HG03442 (cell line): ENCODE results near the gene REXO4.
"Not testable (repeated sequence)": the region's sequence is repeated elsewhere in the genome, so short reads cannot be mapped to it uniquely, and the experiment has no call there.

ENCODE experiments used
- ATAC-seq: cut with Tn5 transposase; IDR thresholded peaks from one replicate; pipeline ENCODE4 v1.9.1; 2021; ENCODE audit warnings: mild to moderate bottlenecking, moderate library complexity; ENCODE audit not compliant: unreplicated experiment

The REXO4 gene

DNA sequence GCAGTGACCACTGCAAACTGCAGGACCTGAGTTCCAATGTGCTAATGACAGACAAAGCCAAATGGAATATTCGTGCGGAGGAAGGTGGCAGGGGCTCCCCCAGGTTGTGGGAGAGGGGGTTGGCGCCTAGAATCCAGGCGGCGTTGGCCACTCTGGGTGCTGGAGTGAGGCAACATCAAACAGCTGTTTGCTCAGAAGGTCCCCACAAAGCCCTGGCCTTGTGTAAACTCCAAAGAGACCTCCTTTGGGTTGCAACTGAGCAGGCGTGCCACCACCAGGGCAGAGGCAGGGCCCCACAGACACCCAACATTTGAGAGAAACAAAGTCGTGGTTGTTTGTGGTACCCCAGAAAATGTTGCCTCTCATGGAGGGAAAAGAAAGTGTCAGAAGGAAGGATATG lies 27.1 kb downstream of the REXO4 start:
- ATAC-seq, result no peak

DNA sequence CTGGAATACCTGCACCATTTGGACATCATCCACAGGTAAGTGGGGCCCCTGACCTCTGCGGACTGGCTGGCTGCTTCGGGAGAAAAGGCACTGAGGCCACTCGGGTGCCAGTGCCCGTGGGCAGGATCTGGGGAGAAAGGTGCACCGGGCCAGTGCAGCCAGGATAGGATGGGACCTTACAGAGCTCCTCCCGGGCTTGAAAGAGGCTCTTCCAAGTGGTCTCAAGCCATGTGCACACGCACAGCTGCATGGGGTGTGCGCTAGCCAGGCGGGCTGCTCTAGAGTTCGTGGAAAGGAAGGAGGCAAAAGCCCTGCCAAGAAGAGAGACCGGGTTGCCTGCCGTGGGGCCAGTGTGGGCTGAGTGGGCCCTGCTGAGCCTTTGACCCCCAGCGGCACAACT lies 28.2 kb downstream of the REXO4 start:
- ATAC-seq, result no peak

DNA sequence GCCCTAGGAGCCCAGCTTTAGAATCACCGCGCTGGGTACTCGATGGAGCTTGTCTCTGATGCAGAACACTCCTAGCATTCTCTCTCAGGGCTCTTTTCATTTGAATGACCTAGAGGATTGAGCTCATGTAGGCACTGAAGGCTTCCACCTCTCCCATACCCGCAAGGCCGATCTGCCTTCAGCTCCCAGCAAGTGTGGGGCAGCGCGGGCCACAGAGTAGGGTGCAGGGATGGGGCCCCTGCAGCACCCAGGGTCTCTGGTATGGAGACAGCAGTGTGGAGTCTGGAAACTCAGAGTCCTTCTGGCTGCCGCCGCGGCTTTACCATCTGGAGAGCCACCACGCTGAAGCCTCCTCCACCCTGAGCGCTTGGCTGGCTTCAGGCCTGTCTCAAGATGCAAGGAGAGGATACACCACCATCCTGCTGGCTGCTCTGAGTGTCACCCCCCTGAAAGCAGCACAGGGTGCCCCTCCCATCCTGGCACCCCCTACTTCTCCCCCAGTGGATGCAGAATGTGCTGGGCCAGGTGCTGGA lies 28.7 kb downstream of the REXO4 start:
- no peak for ATAC-seq

DNA sequence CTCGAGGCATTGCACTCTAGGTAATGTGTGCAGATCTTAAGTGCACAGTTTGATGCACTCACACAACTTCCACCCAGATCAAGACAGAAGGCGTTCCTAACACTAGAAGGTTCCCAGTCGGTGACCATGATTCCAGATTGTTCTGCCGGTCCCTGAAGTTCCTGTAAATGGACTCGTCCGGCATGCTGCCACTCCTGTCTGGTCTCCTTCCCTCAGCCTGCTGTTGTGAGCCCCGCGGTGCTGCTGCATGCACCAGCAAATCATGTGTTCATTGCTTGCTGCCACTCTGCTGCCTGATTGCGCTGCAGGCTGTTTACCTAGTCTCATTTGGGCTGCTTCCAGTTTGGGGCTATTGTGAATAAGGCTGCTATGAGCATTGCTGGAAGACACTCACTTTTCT lies 30.1 kb downstream of the REXO4 start:
- ATAC-seq, result no peak

DNA sequence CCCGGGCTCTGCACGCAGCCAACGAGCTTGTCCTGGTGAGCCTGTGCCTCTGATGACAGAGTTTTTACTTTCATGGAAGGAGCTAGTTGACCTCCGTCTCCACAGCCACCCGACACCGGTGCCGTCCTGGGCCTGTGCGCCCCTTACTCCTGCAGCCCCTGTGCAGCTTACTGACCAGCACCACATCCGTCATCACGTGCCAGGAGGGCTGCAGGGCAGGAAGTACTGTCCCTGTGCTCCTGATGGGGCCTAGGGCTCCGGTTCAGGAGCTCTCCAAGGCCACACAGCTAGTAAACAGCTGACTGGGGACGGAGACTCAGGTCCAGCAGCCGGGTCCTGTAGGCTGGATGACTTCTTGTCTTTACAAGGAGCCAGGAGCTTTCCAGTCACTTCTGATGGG lies 31.5 kb downstream of the REXO4 start:
- no peak for ATAC-seq

DNA sequence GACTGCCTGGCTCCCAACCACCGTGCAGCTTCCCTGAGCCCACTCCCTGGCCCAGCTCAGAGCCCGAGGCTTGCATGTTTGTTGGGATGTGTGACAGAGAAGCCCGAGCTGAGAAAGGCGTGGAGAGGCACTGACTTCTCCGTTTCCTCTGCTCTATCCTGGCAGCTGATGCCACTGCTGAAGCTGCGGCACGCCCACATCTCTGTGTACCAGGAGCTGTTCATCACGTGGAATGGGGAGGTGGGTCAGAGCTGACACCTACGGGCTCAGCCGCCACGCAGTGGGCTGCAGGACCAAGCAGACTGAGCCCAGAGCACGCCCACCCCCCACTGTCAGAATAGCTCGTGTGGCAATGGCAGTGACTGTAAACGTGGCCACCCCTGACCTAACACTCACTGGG lies 32.4 kb downstream of the REXO4 start:
- no peak for ATAC-seq

DNA sequence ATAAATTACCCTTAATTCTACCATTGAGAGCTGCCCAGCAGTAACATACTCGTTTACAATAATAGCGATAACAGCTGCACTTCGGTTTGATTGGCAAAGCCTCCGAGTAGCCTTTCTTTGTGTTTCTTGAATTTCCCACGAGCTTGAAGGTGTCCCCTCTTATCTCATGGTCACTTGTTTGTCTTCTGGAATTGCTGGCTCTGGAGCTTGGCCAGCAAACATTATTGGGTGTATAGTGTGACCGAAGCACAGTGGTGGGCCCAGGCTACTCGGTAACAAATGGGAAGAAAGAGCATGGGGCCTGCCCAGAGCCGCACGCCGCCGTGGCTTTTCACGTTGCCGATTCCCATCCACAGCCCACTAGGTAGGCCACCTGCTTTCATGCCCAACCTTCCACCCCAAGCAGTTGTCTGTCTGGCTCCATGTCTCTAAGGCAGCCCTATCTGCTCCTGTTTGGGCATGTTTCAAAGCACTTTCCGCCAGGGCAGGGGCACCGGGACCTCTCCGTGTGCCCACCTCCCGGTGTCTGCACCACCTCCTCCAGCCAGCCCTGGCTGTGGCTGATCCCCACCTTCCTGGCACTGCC lies 33.0 kb downstream of the REXO4 start:
- no peak for ATAC-seq

DNA sequence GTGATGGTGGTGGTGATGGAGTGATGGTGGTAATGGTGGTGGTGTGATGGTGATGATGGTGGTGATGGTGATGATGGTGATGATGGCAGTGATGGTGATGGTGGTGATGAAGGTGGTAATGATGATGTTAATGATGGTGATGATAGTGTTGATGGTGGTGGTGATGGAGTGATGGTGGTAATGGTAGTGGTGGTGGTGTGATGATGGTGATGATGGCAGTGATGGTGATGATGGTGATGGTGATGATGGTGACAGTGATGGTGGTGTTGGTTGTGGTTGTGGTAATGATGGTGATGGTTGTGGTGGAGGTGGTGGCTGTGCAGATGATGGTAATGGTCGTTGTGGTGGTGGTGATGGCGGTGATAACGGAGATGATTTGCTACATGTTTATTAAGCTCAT lies 34.4 kb downstream of the REXO4 start:
- ATAC-seq, result no peak

DNA sequence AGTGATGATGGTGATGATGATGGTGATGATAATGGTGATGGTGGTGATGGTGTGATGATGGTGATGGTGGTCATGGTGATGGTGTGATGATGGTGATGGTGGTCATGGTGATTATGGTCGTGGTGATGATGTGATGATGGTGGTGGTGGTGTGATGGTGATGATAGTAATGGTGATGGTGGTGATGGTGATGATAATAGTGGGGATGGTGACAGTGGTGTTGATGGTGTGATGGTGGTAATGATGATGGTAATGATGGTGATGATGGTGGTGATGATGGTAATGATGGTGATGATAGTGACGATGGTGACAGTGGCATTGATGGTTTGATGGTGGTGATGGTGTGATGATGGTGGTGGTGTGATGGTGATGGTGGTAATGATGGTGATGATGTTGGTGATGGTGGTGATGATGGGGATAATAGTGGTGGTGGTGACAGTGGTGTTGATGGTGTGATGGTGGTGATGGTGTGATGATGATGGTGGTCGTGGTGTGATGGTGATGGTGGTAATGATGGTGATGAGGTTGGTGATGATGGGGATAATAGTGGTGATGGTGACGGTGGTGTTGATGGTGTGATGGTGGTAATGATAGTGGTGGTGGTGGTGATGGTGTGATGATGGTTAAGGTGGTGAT lies 35.2 kb downstream of the REXO4 start:
- ATAC-seq, result no peak

DNA sequence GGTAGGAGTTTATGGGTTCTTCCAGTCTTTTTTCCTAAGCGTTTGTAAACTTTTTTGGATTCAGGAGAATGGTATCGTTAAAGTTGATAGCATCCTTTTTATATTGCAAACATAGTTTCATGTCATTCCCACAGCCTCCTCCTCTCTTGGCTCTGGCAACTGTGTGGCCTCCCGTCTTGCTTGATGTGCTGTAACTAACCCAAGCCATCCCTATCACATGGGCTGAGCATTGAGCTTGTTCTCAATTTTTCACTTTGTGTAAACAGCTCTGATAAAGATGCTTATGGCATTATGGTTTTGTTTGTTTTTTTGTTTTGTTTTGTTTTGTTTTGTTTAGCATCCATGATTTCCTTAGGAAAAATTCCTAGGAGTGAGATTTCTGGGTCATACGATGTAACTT lies 37.1 kb downstream of the REXO4 start:
- ATAC-seq, result no peak

DNA sequence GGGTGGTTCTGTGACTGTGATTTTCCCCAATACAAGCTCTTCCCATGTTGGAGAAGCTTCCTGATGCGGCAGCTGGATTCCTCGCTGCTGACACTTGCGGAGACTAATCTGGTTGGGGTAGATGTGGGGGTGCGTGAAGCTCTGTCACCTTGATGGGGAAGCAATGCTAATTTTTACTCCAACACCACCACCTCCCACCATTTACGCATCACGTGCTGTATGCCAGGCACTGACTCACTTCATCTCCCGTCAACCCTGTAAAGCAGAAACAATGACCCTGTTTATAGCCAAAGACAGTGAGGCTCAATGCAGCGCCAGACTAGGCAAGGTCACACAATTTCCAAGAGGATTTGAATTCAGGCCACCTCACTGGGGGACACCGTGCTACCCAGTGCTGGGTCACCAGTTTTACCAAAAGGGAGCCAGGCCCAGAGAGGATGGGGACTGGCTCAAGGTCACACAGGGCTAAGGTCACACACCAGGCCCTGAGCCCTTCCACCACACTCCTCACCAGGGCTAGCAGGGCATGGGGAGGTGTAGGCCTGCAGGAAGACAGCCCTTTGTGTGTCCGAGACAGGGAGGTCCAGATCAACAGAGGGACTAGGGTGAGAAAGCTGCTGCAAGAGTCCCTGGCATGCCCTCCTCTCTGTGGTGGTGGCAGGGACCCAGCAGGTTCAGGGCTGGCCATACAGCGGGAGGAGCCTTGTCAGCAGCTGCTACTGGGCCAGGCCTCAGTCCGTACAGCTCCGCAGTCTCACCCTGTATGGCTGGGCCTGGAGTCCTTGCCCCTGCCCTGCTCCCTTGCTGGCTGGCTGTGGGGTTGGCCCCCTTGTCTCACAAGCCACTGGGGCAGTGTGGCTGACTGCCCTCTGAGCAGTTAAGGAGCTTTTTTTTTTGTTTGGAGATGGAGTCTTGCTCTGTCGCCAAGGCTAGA lies 38.4 kb downstream of the REXO4 start:
- no peak for ATAC-seq

DNA sequence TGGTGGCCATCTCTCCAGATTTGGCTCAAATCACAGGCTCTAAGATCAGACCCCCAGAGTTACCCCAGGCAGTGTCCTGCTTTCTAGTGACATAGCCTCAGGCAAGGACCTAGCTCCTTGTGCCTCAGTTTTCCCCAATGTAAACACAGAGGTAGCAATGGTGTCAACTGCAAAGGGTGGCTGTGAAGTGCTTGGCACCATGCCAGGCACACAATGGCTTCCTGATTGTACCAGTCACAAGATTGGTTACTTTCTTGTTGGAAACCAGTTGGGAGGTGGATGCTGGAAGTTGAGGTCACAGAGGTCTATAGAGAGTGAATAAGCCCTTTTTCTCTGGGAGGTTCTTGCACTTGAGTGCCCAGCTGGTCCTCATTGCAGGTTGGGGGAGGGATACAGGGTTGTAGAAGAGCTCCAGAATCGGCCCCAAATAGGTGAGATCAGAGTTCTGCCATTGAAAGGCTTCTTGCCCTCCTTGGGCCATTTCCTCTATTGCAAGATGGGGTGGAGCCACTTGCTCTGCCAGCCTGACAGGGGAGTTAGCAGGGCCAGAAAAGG lies 39.3 kb downstream of the REXO4 start:
- ATAC-seq, result no peak

DNA sequence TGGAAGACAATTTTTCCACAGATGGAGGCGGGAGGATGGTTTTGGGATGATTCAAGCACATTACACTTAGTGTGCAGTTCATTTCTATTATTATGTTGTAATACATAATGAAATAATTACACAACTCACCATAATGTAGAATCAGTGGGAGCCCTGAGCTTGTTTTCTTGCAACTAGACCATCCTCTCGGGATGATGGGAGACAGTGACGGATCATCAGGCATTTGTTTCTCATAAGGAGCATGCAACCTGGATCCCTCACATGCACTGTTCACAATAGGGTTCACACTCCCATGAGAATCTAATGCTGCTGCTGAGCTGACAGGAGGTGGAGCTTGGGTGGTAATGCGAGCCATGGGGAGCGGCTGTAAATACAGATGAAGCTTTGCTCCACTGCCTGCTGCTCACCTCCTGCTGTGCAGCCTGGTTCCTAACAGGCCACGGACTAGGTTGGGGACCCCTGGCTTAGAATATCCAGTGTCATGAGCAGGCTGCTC lies 40.0 kb downstream of the REXO4 start:
- no peak for ATAC-seq

DNA sequence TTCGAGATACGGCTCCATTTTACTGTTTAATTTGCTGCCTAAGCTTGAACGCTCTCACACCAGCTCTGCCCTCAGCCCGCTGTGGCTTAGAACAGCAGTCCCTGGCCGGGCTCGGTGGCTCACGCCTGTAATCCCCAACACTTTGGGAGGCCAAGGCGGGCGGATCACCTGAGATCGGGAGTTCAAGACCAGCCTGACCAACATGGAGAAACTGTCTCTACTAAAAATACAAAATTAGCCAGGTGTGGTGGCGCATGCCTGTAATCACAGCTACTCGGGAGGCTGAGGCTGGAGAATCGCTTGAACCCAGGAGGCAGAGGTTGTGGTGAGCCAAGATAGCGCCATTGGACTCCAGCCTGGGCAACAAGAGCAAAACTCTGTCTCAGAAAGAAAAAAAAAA lies 40.5 kb downstream of the REXO4 start:
- ATAC-seq, result not testable (repeated sequence)

DNA sequence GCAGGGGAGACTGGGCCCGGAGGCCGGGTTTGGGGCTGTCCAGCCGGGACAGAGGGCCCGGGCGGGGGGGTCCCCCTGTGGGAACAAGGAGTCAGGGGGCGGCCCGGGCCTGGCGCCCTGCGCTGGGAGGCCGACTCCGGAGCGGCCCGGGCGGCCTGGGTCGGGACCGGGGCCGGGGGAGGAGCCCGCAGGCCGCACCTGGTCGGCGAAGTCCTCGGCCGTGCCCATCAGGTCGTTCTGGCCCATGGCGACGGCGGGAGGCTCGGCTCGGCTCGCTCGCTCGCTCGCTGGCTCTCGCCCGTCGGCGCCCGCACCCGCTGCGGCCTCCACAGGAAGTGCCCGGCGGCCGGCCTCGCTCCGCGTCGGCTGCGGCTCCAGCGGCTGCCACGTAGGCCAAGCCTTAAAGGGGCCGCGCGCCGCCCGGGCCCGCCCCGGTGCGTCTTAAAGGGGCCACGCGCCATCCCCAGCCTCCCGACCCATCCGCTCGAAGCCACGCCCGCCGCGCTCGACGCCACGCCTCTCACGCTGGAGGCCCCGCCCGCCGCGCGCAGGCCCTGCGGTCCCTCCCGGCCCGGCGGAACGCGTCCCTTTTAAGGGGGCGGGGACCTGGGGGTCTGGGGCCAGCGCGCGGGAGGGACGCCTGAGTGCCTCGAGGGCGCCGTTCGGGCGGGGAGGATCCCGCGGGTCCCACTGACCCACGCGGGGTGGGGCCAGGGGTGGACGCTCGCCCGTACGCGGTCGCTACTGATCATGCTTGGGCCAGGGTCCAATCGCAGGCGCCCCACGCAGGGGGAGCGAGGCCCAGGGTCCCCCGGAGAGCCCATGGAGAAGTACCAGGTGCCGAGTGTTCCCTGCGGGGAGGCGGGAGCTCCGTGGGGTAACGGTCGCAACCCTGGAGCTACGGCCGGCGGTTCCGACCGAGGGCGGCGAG lies 41.8 kb downstream of the REXO4 start, which contains the start of the genes STKLD1 and SURF4:
Gene STKLD1 (plus strand): TSS at position 643 of the 931 bp plus-strand sequence. CDS start 108 bp downstream, at position 751.
Gene SURF4 (minus strand): TSS at position 337 of the 931 bp plus-strand sequence. CDS start 91 bp downstream, at position 246.
- ATAC-seq, result peak; percentile 88

DNA sequence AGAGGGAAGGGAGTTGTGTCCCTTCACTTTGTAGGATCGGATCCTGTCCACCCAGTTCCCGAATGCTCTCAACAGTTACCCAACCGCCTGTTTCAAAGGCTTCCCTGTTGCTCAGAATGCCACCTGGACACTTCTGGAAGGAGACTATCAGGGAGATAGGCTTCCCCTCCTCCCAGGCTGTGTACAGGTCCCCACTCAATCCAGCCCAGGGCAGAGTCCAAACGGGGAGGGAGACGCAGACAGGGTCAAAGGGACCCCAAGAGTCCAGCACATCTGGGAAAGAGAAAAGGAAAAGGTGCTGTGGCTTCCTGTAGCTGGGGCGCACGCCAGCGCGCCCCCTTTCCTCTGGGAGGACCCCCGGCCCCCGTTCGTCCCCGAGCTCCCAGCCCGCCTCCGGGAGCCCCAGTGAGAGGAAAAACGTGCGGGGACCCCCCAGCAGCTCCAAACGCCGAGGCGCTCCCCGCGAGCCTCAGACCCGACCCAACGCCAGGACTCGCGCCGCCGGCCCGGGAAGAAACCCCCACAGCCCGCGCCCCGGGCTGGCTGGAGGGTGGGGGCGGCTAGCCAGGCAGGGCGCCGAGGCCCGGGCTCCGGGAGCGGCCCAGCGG lies 42.6 kb downstream of the REXO4 start:
- ATAC-seq, result peak; percentile 8

DNA sequence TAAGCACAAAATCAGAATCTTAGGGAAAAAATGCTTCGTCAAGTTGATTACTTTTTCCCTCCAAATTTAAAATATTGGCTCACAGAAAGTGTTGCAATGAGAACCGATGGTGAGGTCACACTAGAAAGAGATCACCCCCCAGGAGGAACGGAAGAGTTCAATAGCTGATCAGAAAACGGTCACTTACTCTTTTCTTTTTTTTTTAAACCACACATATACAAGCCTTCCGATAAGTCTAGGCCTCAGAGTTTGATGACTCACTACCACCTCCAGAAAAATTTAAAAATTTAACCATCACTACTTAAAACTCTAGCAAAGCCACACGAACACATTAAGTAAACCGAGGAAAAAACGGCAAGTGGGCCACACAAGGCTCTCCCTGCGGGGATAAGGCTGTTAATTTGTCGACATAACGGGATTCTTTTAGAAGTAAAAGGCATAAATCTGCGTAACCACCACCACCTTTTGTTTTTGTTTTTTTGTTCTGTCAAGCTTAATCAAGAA lies 43.1 kb downstream of the REXO4 start:
- no peak for ATAC-seq

DNA sequence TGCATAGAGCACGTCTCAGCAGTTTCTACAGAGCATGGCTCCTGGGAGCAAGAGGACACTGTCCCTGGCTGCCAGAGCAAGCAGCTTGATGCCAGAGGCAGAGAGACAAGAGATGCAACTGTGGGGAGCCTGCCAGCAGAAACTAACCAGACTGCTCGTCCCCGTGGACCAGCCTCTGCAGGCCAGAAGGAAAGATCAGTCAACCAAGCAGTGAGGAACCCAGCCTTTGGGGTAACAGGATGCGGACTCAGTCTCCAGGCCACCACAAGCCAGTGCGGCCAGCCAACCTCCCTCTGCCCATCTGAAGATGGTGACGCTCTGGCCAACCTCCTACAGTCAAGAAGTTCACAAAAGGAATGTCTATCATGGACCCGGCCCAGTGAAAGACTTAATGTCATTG lies 45.7 kb downstream of the REXO4 start:
- ATAC-seq, result no peak

DNA sequence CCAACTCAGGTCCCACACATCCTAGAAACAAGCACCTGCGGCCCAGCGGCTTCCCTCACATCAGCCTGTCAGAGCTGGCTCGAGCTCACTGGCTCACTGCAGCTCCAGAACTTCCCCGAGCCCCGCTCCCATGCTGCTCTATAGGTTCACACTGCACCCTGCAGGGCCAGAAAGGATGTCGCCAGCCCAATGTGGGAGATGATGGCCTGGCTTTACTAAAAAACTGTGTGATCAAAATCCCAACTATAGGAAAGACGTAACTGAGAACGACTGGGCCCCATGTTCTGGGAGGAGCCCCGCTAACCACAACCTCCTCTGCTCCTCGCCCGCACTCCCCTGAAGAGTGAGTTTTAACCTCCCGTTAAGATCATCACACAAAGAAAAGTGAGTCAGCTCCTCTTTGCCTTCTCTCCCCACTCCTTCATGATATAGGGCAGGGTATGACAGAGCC lies 46.5 kb downstream of the REXO4 start:
- no peak for ATAC-seq
